ENCODE results near the gene XG.
"Not testable (repeated sequence)": the region's sequence is repeated elsewhere in the genome, so short reads cannot be mapped to it uniquely, and the experiment has no call there.

The XG gene

GRCh38 chrX:2735270-2735669 lies 16.6 kb upstream of the XG start:
- no peak for DNase-seq (ENCODE audit: low spot score)

DNA sequence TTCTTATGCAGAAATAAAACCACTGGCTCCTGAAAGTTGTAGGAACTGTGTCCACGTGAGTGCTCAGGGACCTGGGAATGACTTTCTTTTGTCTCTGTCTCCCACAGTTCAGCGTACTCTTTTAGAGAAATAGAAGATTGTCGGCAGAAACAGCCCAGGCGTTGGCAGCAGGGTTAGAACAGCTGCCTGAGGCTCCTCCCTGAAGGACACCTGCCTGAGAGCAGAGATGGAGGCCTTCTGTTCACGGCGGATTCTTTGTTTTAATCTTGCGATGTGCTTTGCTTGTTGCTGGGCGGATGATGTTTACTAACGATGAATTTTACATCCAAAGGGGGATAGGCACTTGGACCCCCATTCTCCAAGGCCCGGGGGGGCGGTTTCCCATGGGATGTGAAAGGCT lies 11.2 kb upstream of the XG start:
- no peak for DNase-seq (ENCODE audit: low spot score)

DNA sequence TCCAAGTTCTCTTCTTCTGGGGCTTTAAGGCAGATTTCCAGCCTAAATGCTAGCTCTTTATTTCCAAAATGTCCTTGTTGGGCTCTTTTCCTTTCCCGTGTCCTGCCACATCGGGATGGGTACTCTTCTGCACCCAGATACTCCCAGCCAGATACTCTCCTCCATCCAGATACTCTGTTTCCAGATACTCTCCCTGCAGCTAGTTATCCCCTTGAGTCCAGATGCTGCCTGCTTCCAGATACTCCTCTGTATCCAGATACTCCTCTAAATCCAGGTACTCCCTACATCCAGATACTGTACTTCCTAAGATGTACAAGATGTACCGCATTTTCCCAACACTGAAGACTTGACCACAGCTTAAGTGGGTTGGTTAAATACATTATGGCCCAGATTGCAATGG lies 10.5 kb upstream of the XG start:
- no peak for DNase-seq (ENCODE audit: low spot score)

DNA sequence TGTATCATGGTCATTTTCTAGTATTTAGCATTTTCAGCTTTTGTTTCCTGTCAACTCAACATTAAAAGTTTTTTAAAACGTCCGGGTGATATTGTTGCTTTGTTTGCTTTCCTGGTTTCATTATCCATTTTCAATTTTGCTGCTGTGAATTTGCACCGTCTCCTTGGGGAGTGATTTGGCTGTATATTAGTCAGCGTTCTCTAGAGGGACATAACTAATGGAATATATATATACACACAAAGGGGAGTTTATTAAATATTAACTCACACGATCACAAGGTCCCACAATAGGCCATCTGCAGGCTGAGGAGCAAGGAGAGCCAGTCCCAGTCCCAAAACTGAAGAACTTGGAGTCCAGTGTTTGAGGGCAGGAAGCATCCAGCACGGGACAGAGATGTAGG lies 5.6 kb upstream of the XG start:
- not testable (repeated sequence) for DNase-seq (ENCODE audit: low spot score)

DNA sequence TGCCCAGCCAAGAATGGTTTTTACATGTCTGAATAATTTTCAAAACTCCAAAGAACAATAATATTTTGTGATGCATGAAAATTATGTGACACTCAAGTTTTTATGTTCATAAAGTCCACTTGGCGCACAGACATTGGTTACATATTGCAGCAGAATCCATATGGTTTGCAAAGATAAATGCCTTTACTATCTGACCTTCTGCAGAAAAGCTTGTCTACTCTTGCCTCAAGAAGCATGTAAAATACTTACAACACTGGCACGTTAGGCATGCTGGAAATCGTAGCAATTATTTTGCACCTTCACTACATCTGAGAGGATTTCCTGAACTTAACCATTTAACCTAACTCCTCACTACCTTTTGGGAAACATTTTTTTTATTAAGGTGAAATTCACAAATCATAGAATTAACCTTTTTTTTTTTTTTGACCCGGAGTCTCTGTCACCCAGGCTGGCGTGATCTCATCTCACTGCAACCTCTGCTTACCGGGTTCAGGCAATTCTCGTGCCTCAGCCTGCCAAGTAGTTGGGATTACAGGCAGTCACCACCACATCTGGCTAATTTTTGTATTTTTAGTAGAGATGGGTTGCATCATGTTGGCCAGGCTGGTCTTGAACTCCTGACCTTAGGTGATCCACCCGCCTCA lies 3.5 kb upstream of the XG start:
- no peak for DNase-seq (ENCODE audit: low spot score)

DNA sequence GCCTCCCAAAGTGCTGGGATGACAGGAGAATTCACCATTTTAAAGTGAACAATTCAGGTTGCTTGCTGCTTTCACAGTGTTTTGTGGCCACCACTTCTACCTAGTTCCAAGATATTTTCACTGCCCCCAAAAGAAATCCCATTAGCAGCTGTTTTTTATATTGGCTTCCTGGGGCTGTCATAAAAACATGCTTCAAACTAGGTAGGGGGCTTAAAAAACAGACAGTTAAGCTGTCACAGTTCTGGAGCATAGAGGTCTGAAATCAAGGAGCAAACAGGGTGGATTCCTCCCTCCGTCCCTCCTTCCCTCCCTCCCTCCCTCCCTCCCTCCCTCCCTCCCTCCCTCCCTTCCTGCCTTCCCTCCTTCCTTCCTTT lies 3.0 kb upstream of the XG start:
- DNase-seq (ENCODE audit: low spot score) = no peak

DNA sequence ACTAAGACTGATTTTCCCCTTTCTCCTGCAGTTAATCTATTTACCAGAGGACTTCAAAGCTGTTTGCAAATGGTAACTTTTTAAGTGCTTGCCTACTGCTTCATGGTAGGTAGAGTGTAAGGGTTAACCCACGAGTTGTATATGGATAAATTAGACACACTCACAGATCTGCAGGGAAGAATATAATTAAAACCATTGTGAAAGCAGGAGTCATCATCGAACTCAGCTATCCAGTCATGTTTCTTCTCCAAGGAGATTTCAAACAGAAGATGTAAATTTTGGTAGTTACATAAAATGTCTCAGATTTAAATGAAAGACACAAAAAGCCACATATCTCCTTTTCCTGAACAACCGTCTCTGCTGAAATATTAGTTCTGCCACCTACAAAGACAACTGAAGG lies 549 bp upstream of the XG start:
- DNase-seq (ENCODE audit: low spot score) = no peak

DNA sequence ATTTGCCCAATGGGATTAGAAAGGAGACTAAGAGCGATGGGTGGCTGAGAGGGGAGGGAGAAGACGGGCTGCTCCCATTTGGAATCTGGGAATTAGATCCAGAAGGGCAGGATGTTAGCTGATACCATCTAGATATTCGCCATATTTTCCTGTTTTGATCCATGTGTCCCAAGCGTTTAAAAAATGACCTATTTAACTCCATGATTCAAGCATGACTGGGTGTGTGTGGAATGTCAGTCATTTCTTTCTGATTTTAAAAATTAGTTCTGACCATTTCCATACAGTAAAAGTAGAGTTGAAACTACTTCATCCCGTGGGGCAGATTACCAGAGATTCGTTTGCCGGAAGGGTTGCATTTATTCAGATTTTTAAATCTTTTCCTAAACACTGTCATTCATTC lies 601 bp downstream of the XG start:
- DNase-seq (ENCODE audit: low spot score) = not testable (repeated sequence)

- not testable (repeated sequence) for DNase-seq (ENCODE audit: low spot score)
Measured at GRCh38 chrX:2755163-2755715, 3.4 kb downstream of the XG start.

DNA sequence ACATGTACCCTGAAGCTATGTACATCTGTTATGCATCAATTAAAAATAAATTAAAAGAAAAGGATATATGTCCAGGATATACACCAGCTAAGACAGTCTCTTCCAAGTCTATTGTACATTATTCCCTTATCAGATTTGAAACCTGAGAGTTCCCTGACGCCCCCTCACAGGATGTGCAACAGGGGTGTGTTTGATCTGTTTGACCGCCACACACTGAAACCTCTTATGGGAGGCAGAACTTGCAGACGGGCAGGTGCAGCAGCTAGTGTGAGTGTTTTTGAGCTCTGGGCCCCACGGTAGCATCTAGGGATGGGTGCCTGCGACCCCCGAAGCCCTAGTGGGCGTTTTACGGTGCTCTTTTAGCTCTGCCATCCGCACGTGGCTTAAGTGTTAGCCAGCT lies 4.7 kb downstream of the XG start:
- no peak for DNase-seq (ENCODE audit: low spot score)

GRCh38 chrX:2761246-2761645 lies 9.4 kb downstream of the XG start:
- no peak for DNase-seq (ENCODE audit: low spot score)

GRCh38 chrX:2762671-2763070 lies 10.8 kb downstream of the XG start:
- not testable (repeated sequence) for DNase-seq (ENCODE audit: low spot score)

- not testable (repeated sequence) for DNase-seq (ENCODE audit: low spot score)
Measured at GRCh38 chrX:2764766-2765548, 13.1 kb downstream of the XG start.

- no peak for DNase-seq (ENCODE audit: low spot score)
Measured at GRCh38 chrX:2765549-2765830, 13.7 kb downstream of the XG start.

GRCh38 chrX:2766906-2767305 lies 15.1 kb downstream of the XG start:
- DNase-seq (ENCODE audit: low spot score) = no peak

DNA sequence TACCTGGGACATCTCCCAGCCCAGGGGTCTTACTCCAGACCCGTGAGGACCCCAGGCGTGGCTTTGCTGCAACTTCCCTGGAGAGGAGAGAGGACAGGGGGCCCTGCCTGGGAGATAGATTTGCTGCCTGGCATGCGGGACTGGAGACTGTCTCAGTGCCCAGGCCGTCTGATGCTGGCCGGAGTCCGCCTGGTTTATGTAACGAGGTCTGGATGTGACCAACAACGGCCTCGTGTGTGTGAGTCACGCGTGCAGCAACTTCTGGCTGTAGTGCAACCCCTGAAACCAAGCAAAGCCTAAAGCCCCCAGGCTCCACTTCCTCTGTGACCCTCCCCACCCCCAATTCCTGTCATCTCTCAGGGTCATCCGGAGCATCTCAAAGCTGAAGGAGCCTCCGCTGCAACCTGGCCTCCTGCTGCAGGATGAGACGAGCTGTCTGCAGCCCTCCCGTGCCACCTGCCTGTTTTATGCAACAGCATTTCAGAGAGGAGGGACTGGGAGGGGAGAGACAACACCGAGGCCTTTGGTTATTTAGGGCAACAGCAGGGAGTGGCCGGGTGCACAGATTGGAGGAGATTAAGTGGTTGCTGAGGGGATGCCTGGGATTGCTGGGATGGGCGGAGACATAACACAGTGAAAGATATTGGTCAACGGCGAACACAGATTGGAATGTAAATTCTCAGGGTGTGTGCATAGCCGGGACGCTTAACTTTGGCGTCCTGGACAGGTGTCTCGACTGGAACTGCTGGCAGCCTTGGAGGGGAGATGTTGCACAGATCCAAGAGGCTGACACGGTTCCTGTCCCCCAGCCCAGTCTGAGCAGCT lies 16.0 kb downstream of the XG start:
- DNase-seq (ENCODE audit: low spot score) = no peak

DNA sequence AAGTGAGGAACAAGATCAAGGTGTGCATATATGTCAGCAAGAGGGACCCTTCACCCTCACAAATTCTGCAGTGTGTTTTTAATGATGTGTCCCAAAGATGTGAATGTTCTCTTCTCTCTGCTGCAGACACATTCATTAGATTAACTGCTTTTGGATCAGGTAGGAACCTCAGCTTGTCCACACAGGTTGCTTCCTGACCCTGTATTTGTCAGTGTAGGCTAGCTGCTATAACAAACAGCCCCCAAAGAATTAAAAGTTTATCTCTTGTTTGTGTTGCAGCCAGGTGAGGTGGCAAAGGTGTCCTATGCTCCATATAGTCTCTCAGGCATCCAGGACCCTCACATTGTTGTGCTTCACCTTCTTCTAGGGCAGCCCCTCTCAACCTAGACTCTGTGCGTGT lies 17.8 kb downstream of the XG start:
- no peak for DNase-seq (ENCODE audit: low spot score)

GRCh38 chrX:2773166-2774055 lies 21.6 kb downstream of the XG start:
- not testable (repeated sequence) for DNase-seq (ENCODE audit: low spot score)

DNA sequence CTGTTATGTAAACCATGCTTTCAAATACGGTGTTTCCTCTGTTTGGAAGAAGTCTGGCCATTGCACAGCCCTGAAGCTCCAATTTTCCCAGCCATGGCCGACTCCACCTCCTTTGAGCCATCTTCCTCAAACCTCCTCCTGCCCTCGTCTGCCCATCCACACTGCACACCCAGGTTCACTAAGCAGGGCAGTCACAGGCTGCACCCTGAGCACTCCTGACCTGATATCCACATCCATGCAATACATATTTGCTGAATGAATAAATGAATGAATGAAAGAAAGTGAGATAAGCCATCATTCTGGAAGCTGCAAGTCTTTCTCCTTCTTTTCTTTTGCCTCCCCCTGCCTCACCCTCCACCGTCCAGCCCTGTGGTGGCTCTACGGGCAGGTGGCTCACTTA lies 22.2 kb downstream of the XG start:
- no peak for DNase-seq (ENCODE audit: low spot score)

GRCh38 chrX:2774776-2775175 lies 22.9 kb downstream of the XG start:
- no peak for DNase-seq (ENCODE audit: low spot score)

DNA sequence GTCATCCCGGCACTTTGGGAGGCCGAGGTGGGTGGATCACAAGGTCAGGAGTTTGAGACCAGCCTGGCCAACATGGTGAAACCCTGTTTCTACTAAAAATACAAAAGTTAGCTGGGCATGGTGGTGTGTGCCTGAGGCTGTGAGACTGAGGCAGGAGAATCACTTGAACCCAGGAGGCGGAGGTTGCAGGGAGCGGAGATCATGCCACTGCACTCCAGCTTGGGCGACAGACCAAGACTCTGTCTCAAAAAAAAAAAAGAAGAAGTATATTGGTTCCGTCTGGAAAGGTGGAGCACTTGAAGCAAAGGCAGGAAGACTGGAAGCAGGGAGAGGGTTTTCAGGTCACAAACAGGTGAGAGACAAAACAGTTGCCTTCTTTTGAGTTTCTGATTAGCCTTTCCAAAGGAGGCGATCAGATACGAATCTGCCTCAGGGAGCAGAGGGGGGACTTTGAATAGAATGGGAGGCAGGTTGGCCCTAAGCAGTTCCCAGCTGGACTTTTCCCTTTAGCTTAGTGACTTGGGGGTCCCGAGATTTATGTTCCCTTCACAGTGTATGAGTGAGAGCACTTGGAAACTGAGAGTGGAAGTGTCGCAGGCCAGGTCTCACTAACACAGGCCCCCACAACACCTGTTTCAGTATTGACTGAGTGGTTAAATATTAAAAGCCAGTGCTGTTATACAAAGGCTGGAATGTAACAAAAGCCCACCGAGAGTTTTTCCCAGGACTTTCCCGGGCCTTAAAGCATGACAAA lies 28.8 kb downstream of the XG start:
- DNase-seq (ENCODE audit: low spot score) = not testable (repeated sequence)

Data from hematopoietic multipotent progenitor cell treated with erythropoietin and hydrocortisone succinate and interleukin-3 and kit ligand, for 17 days (in vitro differentiated cells).